ENCODE results near the gene SH3TC1. TPM values are rescaled to one million over a fixed set of nuclear protein-coding genes. Genes with fewer than 3 reads are reported as not detected.

The SH3TC1 gene
- total RNA-seq, 2 experiments from 2014 or later = 16.2 to 17.5 TPM

DNA sequence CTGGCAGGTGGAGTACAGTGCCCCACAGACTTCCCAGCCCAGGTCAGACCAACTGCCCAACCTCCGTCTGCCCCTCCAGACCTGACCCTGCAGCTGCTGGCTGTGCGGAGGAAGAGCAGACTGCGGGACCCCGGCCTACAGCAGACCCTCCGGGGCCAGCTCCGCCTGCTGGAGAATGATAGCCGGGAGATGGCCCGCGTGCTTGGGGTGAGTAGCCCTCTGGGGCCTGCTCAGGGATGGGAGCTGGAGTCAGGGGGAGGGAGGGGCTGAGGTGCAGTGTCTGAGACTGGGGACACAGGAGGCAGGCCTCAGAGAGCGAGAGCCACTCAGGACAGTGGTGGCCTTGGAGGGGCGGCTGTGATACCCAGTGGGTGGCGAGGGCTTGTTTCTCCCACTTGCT is 13.5 kb downstream of the SH3TC1 start:
- TF ChIP-seq, protein P1, sequence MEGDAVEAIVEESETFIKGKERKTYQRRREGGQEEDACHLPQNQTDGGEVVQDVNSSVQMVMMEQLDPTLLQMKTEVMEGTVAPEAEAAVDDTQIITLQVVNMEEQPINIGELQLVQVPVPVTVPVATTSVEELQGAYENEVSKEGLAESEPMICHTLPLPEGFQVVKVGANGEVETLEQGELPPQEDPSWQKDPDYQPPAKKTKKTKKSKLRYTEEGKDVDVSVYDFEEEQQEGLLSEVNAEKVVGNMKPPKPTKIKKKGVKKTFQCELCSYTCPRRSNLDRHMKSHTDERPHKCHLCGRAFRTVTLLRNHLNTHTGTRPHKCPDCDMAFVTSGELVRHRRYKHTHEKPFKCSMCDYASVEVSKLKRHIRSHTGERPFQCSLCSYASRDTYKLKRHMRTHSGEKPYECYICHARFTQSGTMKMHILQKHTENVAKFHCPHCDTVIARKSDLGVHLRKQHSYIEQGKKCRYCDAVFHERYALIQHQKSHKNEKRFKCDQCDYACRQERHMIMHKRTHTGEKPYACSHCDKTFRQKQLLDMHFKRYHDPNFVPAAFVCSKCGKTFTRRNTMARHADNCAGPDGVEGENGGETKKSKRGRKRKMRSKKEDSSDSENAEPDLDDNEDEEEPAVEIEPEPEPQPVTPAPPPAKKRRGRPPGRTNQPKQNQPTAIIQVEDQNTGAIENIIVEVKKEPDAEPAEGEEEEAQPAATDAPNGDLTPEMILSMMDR (IDR thresholded peaks at IDR 0.05) = no peak
- ChIA-PET POLR2A (interaction anchor here (1.1 to 1.3 kb wide), 2 partner anchors 9 to 11 kb away, joined by 3 read pairs; no protein-coding TSS in a partner anchor), CTCF (no interaction called here)
- H3K27me3 Mint-ChIP-seq = no peaks in the 10 kb centered on the region
- H3K36me3 Mint-ChIP-seq (ENCODE audit: low read depth) = no peaks in the 10 kb centered on the region
- no peaks in the 10 kb centered on the region for H3K9me3 Mint-ChIP-seq
- H3K4me3 Mint-ChIP-seq = no peak overlapping the region
- H3K27ac Mint-ChIP-seq = no peak overlapping the region
- no peaks in the 10 kb centered on the region for H3K4me1 Mint-ChIP-seq (ENCODE audit: low read depth)
- DNase-seq = no peak
- ATAC-seq = no peak
- intact Hi-C loops (cut with micrococcal nuclease) = no loop called here

- ChIA-PET POLR2A (interaction anchor here (1.3 to 2.2 kb wide), 2 partner anchors 9 to 12 kb away, joined by 3 to 5 read pairs; no protein-coding TSS in a partner anchor), CTCF (interaction anchor here (1.1 kb wide), 1 partner anchor 28 kb away, joined by 3 read pairs; no protein-coding TSS in a partner anchor)
- Mint-ChIP-seq H3K9me3 (no peaks in the 10 kb centered on the region), H3K27ac (no peak overlapping the region), H3K4me1 (ENCODE audit: low read depth) (no peaks in the 10 kb centered on the region), H3K27me3 (no peaks in the 10 kb centered on the region), H3K36me3 (ENCODE audit: low read depth) (no peaks in the 10 kb centered on the region), H3K4me3 (no peak overlapping the region)
- TF ChIP-seq, protein P1 (IDR thresholded peaks at IDR 0.05) = no peak
- ATAC-seq = no peak
- intact Hi-C loops (cut with micrococcal nuclease) = no loop called here
- DNase-seq = no peak
Observed at GRCh38 chr4:8213121-8213520, 14.0 kb downstream of the SH3TC1 start.

DNA sequence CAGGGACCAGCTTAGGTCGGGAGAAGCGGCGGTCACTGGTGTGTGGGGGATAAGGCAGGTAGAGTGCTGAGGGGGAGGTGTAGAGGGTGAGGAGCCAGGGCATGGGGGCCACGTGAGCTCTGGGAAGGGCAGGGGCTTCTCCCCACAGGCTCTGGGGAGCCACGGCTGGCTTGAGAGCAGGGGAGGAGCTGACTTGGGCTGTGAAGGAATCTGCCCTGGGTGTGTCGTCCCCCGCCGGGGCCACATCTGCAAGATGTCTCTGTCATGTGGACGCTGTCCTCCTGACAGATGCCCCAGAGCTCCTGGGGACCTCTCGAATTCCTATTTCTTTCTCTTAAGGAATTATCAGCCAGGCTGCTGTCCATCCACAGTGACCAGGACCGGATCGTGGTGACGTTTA is 15.0 kb downstream of the SH3TC1 start:
- Mint-ChIP-seq H3K27me3 (no peaks in the 10 kb centered on the region), H3K27ac (no peak overlapping the region), H3K4me1 (ENCODE audit: low read depth) (no peaks in the 10 kb centered on the region), H3K36me3 (ENCODE audit: low read depth) (no peaks in the 10 kb centered on the region), H3K4me3 (no peak overlapping the region), H3K9me3 (no peaks in the 10 kb centered on the region)
- ATAC-seq = no peak
- intact Hi-C loops (cut with micrococcal nuclease) = no loop called here
- TF ChIP-seq, protein P1 (IDR thresholded peaks at IDR 0.05) = no peak
- DNase-seq = no peak
- CTCF ChIA-PET = interaction anchor here (1.1 kb wide), 1 partner anchor 27 kb away, joined by 3 read pairs; no protein-coding TSS in a partner anchor
- POLR2A ChIA-PET = interaction anchor here (0.6 to 2.2 kb wide), 2 partner anchors 7 to 11 kb away, joined by 3 to 5 read pairs; no protein-coding TSS in a partner anchor

DNA sequence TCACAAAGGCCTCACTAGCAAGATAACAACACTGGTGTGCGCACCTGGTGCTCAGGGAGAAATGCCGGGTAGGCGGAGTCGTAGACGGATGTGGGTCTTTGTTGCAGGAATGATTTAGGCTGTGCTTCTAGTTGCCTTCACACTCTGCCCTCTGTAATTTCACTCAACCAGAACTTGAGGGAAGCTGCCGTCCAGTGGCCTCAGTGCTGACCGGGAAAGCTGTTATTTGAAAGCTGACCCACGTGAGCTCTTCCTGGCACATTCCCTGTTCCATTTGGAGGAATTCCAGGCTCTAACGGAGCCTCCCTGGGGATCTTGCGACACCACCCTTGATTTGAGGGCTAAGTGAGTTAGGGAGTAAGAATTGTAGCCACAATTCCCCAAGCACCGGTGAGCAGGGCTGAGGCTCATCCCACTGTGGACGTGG is 15.9 kb downstream of the SH3TC1 start:
- ChIA-PET POLR2A (interaction anchor here (2.2 kb wide), 1 partner anchor 11 kb away, joined by 5 read pairs; no protein-coding TSS in a partner anchor), CTCF (interaction anchor here (1.0 kb wide), 1 partner anchor 14 kb away, joined by 3 read pairs; no protein-coding TSS in a partner anchor)
- Mint-ChIP-seq H3K27ac (no peak overlapping the region), H3K4me3 (no peak overlapping the region), H3K27me3 (no peaks in the 10 kb centered on the region), H3K9me3 (no peaks in the 10 kb centered on the region), H3K4me1 (ENCODE audit: low read depth) (no peaks in the 10 kb centered on the region), H3K36me3 (ENCODE audit: low read depth) (peaks cover 4% of the 10 kb centered on the region)
- DNase-seq (no peak), ATAC-seq (no peak)
- TF ChIP-seq, protein P1 (IDR thresholded peaks at IDR 0.05) = no peak
- intact Hi-C loops (cut with micrococcal nuclease) = no loop called here

GRCh38 chr4:8215641-8216442 is 16.8 kb downstream of the SH3TC1 start:
- Mint-ChIP-seq H3K27ac (no peak overlapping the region), H3K36me3 (ENCODE audit: low read depth) (peaks cover 6% of the 10 kb centered on the region), H3K9me3 (no peaks in the 10 kb centered on the region), H3K4me3 (no peak overlapping the region), H3K4me1 (ENCODE audit: low read depth) (peaks cover 1% of the 10 kb centered on the region), H3K27me3 (no peaks in the 10 kb centered on the region)
- ATAC-seq = no peak
- CTCF ChIA-PET = interaction anchor here (1.0 kb wide), 1 partner anchor 13 kb away, joined by 3 read pairs; no protein-coding TSS in a partner anchor
- DNase-seq = no peak
- intact Hi-C loops (cut with micrococcal nuclease) = no loop called here
- POLR2A ChIA-PET = interaction anchor here (2.2 kb wide), 1 partner anchor 10 kb away, joined by 5 read pairs; no protein-coding TSS in a partner anchor
- TF ChIP-seq, protein P1 (IDR thresholded peaks at IDR 0.05) = no peak
